H1 (cell line): ENCODE results near the gene TBC1D22B. TPM values are rescaled to one million over a fixed set of nuclear protein-coding genes. Genes with fewer than 3 reads are reported as not detected.

Experiments
- CHD7 ChIP-seq: fragments of 300-600 bp; sonication (generic); IDR thresholded peaks from 2 replicates; pipeline ENCODE4 v1.7.1; 2012; ENCODE audit warnings: low read length, moderate library complexity, mild to moderate bottlenecking, inconsistent platforms; ENCODE audit not compliant: insufficient replicate concordance
- SP4 ChIP-seq: IDR thresholded peaks from 2 replicates; pipeline ENCODE4 v1.6.1; 2012; ENCODE audit warnings: low read length, inconsistent platforms
- polyA plus RNA-seq, 7 experiments: library from polyadenylated mRNA; depleted of rRNA in 3 of 7; stranded (reverse) in 5 of 7; unstranded in 2 of 7; fragments of >200 nt in 5 of 7; fragments of 200-250 nt in 2 of 7; gene quantifications; 1 replicate in 5 of 7; 2 replicates in 1 of 7; 4 replicates in 1 of 7; pipeline versions ENCODE4 v1.2.1 to v1.2.3, GENCODE V29; 2011 to 2013; ENCODE audit warnings: missing spikeins in 2 of 7, mixed read lengths in 2 of 7
- total RNA-seq: library from RNA; stranded (reverse); fragmentation: NEBNext Ultra II Directional; extraction: Animal tissue kit (Norgen Biotek cat#: 25700); gene quantifications from 2 replicates; pipeline ENCODE4 v1.2.1, GENCODE V29; 2021

TBC1D22B gene
- total and polyA plus RNA-seq, 2 of the 8 experiments (the other 6 are each of a cell fraction or from before 2014, with no cell fraction given), result 10.1 to 17.4 TPM

DNA sequence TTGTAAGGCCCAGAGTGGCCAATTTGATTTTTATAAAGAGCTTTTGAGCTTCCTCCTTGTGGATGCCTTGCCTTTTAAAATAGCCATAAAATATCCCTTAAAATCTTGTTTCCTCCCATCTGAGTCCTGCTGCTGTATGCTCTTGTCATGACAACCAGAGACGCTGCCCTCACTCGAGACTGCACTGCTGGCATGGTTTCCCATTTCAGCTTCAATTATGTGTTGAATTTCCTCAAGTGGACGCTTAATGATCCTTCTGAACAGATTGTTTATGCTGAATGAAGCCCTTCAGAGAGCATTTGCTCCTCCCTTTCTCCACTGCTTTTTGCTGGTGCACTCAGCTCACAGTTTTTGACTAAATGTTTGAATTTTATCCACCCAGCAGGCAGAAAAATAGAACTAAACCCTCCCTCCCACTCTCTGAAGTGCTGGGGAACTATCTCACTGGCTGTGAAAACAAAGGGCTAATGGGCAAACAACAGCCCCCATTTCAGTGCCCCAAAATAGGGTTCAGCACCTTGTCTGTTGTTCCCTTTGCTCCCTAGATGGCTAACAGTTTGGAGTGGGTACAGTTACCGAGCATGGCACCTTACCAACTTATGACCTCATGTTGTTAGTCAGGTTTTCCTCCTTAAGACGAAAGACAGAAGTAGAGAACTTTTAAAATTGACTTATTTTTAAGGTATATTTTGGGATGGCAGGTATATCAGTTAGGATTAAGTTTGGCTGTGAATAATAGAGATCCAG, 50.7 kb downstream of the TBC1D22B start (continued):
- TF ChIP-seq CHD7 (no peak), SP4 (no peak)
